Heart left ventricle (tissue), 13 donors: Measurements from ENCODE around the gene PDE1A.

ENCODE experiments used
- POLR2A ChIP-seq, 2 donors: fragments of 450-650 bp; IDR thresholded peaks; one replicate each; pipeline ENCODE4 v1.6.1; 2017; ENCODE audit warnings: antibody characterized with exemption in 2 of 2, mild to moderate bottlenecking in 2 of 2, moderate library complexity in 2 of 2
- TF ChIP-seq, protein P1 (sequence below), 12 donors: fragments of 200-600 bp; sonication (generic) in 4 of 12; IDR thresholded peaks; one replicate each; pipeline versions ENCODE4 v1.5.0 to v1.8.0; 2018 to 2022; ENCODE audit warnings: antibody characterized with exemption in 12 of 12, mild to moderate bottlenecking in 5 of 12
- donor health status: ischemic (EF 13 %, LVEDD 7.1; RV severe dilation, severe dysfunction).
- donor health status: DM: no; HTN: yes; CAD: no.
- donor health status: DM: no; HTN: no; CAD: no.
- donor health status: ischemic (EF 25% LVEDD 6.9; RV normal size, moderate dysfunction).
- donor health status: ischemic (EF 25% LVEDD 5.7; RV mildly dilated, moderate dysfunction).
- donor health status: ischemic (EF 35%, LVEDD 5.7; RV mildly dilated, moderate dysfunction).
- donor health status: nonischemic (EF 11% LVEDD 7.7; RV severe dilation, severe dysfunction).
- donor health status: DM: yes; HTN: yes; CAD: no.
- donor health status: PGD.
- donor health status: ischemic (EF 29% LVEDD 5.4; RV normal size, mild dysfunction).
- donor health status: nonischemic (EF 23%, LVEDD 6.1; RV moderate dilation, normal function).

- TF ChIP-seq, protein P1, sequence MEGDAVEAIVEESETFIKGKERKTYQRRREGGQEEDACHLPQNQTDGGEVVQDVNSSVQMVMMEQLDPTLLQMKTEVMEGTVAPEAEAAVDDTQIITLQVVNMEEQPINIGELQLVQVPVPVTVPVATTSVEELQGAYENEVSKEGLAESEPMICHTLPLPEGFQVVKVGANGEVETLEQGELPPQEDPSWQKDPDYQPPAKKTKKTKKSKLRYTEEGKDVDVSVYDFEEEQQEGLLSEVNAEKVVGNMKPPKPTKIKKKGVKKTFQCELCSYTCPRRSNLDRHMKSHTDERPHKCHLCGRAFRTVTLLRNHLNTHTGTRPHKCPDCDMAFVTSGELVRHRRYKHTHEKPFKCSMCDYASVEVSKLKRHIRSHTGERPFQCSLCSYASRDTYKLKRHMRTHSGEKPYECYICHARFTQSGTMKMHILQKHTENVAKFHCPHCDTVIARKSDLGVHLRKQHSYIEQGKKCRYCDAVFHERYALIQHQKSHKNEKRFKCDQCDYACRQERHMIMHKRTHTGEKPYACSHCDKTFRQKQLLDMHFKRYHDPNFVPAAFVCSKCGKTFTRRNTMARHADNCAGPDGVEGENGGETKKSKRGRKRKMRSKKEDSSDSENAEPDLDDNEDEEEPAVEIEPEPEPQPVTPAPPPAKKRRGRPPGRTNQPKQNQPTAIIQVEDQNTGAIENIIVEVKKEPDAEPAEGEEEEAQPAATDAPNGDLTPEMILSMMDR (IDR thresholded peaks at IDR 0.05) = no peak
- TF ChIP-seq POLR2A (IDR thresholded peaks at IDR 0.05) = no peak
Observed at GRCh38 chr2:182435754-182436153, 8.9 kb upstream of the PDE1A start.
